GM23248 (cell line): ENCODE data around the gene EHMT1.

ENCODE experiments used
- EZH2 ChIP-seq: fragments of 200-600 bp; sonication (generic); IDR thresholded peaks from 2 replicates; pipeline ENCODE4 v1.6.1; 2018; ENCODE audit warnings: antibody characterized with exemption, mild to moderate bottlenecking; ENCODE audit not compliant: insufficient read depth, poor library complexity, severe bottlenecking
- EZH2phosphoT487 ChIP-seq: fragments of 200-600 bp; sonication (generic); IDR thresholded peaks from 2 replicates; pipeline ENCODE4 v1.6.1; 2018; ENCODE audit warnings: antibody characterized with exemption, moderate library complexity, mild to moderate bottlenecking, low read depth; ENCODE audit not compliant: insufficient read depth

DNA sequence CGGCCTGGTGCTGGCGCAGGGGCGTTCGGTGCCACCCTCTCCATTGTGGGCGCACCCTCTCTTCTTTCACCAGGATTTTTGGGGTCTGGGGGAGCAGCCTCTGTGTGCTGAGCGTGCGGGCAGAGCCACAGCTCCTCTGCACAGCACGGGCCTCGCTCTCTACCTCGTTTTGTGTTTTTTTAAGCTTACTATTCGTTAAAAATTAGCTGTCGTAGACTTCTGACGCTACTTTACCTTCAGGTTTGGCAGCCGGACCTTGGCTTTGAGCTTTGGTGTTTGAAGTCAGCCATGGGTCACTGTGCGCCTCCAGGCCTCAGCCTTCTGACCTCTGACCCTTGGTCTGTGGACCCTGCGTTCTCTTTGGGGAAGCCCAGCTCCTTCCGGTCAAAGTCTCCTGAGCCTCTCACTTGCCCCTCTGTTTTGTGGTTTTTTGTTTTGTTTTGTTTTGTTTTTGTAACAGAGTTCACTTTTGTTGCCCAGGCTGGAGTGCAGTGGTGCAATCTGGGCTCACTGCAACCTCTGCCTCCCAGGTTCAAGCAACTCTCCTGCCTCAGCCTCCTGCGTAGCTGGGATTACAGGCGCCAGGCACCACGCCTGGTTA lies 170.6 kb downstream of the EHMT1 start:
- TF ChIP-seq EZH2phosphoT487 (no peak), EZH2 (no peak)
